GM23338 (cell line): ENCODE measurements around the gene OR56B1.

Experiments
- CREB1 ChIP-seq: fragments of 250-450 bp; sonication (Bioruptor Pico); IDR thresholded peaks from 2 replicates; pipeline ENCODE4 v1.5.0; 2020; ENCODE audit warnings: low read depth, mild to moderate bottlenecking, moderate library complexity
- EZH2 ChIP-seq: fragments of 200-600 bp; sonication (generic); IDR thresholded peaks from one replicate; pipeline ENCODE4 v1.8.0; 2017; ENCODE audit warnings: antibody characterized with exemption, mild to moderate bottlenecking, low read depth; ENCODE audit not compliant: unreplicated experiment
- EZH2phosphoT487 ChIP-seq: fragments of 200-600 bp; sonication (generic); IDR thresholded peaks from one replicate; pipeline ENCODE4 v1.8.1; 2018; ENCODE audit warnings: antibody characterized with exemption; ENCODE audit not compliant: unreplicated experiment
- JUNB ChIP-seq: IDR thresholded peaks from one replicate; pipeline ENCODE4 v1.6.1; 2016; ENCODE audit warnings: antibody characterized with exemption; ENCODE audit not compliant: unreplicated experiment
- NANOG ChIP-seq: IDR thresholded peaks from 2 replicates; pipeline ENCODE4 v1.6.1; 2016; ENCODE audit warnings: antibody characterized with exemption, borderline replicate concordance
- POLR2AphosphoS5 ChIP-seq: IDR thresholded peaks from 2 replicates; pipeline ENCODE4 v1.6.1; 2016; ENCODE audit warnings: antibody characterized with exemption, low read depth
- ZNF331 ChIP-seq: fragments of 250-450 bp; sonication (Bioruptor Pico); IDR thresholded peaks from 2 replicates; pipeline ENCODE4 v1.5.0; 2020; ENCODE audit warnings: low read depth, mild to moderate bottlenecking, moderate library complexity
- TF ChIP-seq, protein P1 (sequence below), 2 experiments: fragments of 200-600 bp in 1 of 2; sonication (generic) in 1 of 2; conservative IDR thresholded peaks; 2 replicates each; pipeline versions ENCODE4 v1.5.1 to v1.6.1; 2016 to 2017; ENCODE audit warnings: antibody characterized with exemption in 2 of 2, low read depth in 2 of 2, mild to moderate bottlenecking in 2 of 2, moderate library complexity in 1 of 2
- TF ChIP-seq, protein P2 (sequence below): IDR thresholded peaks from one replicate; pipeline ENCODE4 v1.6.1; 2018; ENCODE audit warnings: antibody characterized with exemption; ENCODE audit not compliant: unreplicated experiment
- TF ChIP-seq, protein P3 (sequence below): IDR thresholded peaks from 2 replicates; pipeline ENCODE4 v1.6.1; 2016; ENCODE audit warnings: antibody characterized with exemption

GRCh38 chr11:5749836-5750235, 13.6 kb downstream of the OR56B1 start:
- TF ChIP-seq, protein P1, sequence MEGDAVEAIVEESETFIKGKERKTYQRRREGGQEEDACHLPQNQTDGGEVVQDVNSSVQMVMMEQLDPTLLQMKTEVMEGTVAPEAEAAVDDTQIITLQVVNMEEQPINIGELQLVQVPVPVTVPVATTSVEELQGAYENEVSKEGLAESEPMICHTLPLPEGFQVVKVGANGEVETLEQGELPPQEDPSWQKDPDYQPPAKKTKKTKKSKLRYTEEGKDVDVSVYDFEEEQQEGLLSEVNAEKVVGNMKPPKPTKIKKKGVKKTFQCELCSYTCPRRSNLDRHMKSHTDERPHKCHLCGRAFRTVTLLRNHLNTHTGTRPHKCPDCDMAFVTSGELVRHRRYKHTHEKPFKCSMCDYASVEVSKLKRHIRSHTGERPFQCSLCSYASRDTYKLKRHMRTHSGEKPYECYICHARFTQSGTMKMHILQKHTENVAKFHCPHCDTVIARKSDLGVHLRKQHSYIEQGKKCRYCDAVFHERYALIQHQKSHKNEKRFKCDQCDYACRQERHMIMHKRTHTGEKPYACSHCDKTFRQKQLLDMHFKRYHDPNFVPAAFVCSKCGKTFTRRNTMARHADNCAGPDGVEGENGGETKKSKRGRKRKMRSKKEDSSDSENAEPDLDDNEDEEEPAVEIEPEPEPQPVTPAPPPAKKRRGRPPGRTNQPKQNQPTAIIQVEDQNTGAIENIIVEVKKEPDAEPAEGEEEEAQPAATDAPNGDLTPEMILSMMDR (conservative IDR thresholded peaks at IDR 0.05; ENCODE audit: low read depth in 2 of 2): no peak
- TF ChIP-seq, protein P2, sequence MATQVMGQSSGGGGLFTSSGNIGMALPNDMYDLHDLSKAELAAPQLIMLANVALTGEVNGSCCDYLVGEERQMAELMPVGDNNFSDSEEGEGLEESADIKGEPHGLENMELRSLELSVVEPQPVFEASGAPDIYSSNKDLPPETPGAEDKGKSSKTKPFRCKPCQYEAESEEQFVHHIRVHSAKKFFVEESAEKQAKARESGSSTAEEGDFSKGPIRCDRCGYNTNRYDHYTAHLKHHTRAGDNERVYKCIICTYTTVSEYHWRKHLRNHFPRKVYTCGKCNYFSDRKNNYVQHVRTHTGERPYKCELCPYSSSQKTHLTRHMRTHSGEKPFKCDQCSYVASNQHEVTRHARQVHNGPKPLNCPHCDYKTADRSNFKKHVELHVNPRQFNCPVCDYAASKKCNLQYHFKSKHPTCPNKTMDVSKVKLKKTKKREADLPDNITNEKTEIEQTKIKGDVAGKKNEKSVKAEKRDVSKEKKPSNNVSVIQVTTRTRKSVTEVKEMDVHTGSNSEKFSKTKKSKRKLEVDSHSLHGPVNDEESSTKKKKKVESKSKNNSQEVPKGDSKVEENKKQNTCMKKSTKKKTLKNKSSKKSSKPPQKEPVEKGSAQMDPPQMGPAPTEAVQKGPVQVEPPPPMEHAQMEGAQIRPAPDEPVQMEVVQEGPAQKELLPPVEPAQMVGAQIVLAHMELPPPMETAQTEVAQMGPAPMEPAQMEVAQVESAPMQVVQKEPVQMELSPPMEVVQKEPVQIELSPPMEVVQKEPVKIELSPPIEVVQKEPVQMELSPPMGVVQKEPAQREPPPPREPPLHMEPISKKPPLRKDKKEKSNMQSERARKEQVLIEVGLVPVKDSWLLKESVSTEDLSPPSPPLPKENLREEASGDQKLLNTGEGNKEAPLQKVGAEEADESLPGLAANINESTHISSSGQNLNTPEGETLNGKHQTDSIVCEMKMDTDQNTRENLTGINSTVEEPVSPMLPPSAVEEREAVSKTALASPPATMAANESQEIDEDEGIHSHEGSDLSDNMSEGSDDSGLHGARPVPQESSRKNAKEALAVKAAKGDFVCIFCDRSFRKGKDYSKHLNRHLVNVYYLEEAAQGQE: no peak
- TF ChIP-seq EZH2phosphoT487 (no peak), JUNB (no peak), EZH2 (no peak), CREB1 (CRISPR knock-in tag) (no peak), POLR2AphosphoS5 (no peak), ZNF331 (CRISPR knock-in tag) (no peak), NANOG (no peak)
- TF ChIP-seq, protein P3, sequence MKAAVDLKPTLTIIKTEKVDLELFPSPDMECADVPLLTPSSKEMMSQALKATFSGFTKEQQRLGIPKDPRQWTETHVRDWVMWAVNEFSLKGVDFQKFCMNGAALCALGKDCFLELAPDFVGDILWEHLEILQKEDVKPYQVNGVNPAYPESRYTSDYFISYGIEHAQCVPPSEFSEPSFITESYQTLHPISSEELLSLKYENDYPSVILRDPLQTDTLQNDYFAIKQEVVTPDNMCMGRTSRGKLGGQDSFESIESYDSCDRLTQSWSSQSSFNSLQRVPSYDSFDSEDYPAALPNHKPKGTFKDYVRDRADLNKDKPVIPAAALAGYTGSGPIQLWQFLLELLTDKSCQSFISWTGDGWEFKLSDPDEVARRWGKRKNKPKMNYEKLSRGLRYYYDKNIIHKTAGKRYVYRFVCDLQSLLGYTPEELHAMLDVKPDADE: no peak
